GM19023 (cell line): ENCODE data around the gene SURF2.
"Not testable (repeated sequence)": the region's sequence is repeated elsewhere in the genome, so short reads cannot be mapped to it uniquely, and the experiment has no call there.

ENCODE experiments used
- ATAC-seq: cut with Tn5 transposase; IDR thresholded peaks from one replicate; pipeline ENCODE4 v1.9.1; 2021; ENCODE audit warnings: mild to moderate bottlenecking, moderate library complexity; ENCODE audit not compliant: unreplicated experiment

Gene SURF2

DNA sequence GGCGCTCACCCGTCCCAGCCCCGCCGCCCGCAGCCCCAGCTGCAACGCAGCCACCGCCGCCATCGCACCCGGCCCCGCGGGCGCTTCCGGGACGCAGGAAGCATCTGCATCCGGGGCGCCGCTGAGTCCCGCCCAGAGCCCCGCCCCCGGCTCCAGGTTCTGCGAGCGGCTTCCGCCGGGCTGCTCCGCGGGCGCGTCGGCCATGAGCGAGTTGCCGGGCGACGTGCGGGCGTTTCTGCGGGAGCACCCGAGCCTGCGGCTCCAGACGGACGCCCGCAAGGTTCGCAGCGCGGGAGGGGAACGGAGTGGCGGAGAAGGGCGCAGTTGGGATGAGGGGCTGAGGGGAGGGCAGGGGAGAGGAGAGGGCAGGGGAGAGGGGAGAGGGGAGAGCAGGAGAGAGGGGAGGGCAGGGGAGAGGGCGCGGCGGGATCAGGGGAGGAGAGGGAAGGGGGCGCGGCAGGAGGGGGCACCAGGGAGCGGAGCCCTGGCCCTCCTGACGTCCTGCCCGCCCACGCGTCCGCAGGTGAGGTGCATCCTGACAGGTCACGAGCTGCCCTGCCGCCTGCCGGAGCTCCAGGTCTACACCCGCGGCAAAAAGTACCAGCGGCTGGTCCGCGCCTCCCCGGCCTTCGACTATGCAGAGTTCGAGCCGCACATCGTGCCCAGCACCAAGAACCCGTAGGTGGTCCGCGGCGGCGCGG is at the start of gene SURF2, which contains the start of gene SURF1:
Gene SURF2 (plus strand): TSS at position 160 of the 701 bp plus-strand sequence. CDS start 43 bp downstream, at position 203.
Gene SURF1 (minus strand): TSS at position 97 of the 701 bp plus-strand sequence. CDS start 34 bp downstream, at position 63.
- peak; percentile 62 for ATAC-seq

DNA sequence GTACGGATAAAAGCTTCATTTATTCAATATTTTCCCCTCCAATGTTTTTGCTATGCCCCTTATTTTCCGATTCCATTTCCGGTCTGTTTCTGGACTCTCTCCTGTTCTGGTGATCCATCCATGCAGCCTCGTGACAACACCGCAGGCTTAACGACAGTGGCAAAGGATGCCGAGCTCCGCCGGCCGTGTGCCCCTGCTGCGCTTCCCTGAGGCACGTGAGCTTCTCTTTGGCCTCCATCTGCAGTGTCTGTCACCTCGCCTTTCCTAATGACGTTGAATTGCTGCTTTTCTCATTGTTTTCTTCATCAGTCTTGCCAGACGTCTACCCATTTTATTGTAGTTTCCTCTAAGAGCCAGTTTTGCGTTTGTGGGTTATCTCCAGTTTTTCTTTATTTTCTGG is 49.0 kb upstream of the SURF2 start:
- no peak for ATAC-seq

DNA sequence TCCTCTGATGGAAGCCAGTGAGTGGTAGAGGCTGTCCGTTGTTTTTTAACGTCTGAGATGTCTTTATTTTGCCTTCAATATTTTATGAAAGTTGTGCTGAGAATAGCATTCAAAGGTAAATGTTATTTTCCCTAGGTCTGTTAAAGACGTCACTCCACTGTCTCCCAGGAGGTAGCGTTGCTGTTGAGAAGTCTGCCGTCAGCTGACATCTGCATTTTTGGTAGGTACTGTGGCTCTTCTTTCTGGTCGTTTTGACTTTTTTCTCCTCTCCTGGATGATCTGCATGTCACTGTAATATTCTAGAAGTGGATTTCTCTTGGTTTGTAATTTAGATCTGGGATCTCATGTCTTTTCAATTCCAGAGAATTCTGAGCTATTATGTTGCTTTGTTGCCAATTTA is 46.7 kb upstream of the SURF2 start:
- ATAC-seq, result no peak

DNA sequence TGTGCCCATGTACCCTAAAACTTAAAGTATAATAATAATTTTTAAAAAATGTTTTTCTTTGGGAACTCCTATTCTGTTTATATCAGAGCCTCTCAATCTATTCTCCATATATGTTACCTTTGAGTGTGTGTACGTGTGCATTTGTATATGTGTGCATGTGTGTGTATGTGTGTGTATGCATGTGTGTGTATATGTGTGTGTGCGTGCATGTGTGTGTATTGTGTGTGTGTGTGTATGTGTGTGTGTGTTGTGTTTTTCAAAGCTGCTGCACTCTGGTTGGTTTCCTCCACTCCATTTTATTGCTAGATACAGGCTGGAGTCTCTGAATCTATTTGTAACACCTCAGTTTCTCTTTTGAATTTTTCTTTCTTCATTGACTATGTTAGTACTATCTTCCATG is 40.4 kb upstream of the SURF2 start:
- ATAC-seq, result no peak

DNA sequence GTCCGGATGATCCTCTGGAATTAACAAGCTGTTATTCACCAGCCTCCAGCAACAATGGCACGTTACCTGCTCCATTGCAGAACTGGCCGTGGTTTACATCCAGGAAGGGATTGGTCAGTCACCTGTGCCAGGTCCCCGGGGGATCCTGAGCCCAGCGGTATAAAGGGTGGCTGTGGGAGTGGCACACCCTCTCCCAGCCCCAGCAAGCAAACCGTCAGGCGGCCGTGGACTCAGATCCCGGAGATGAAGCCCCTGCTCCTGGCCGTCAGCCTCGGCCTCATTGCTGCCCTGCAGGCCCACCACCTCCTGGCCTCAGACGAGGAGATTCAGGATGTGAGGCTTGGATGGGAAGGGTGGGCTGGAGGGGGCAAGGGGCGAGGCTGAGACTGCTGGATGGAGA is 38.8 kb upstream of the SURF2 start:
- not testable (repeated sequence) for ATAC-seq

DNA sequence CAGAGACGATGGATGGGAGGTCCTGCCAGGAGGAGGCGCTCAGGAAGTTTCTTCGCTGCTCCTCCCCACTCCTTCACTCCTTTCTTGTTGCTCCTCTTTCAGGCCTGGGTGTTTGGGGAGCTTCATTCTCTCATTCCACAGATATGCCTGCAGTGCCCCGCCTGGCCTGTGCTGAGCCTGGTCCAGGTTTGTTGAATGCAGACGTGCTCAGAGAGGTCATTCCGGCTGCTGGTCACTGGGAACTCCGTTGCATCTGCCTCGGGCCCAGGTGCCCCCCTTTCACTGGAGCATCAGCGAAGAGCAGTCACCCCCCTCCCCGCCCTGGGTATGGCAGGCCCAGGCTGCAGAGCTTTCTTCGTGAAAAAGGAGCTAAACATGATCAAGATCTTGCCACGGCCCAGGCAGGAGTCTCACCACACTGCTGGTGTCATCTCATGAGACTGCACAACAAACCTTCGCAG is 35.9 kb upstream of the SURF2 start:
- ATAC-seq, result no peak

DNA sequence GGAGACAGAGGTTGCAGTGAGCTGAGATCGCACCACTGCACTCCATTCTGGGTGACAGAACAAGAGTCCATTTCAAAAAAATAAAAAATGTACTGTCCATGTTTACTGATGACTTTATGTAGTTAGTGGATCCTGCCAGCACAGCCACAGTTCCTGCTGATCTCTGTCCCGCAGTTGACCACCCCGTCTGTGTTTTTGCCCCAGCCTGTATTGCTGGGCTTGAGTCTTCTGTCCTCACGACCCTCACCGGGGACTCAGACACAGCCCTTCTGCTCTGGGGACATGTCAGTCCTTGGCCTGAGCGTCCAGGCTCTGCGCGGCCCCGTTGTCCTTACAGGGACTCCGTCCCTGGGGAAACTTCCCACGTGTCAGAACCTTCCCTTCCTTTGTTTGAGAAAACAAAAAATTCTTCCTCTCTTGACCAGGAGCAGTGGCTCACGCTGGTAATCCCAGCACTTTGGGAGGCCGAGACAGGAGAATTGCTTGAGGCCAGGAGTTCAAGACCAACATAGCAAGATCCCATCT is 34.9 kb upstream of the SURF2 start:
- no peak for ATAC-seq

DNA sequence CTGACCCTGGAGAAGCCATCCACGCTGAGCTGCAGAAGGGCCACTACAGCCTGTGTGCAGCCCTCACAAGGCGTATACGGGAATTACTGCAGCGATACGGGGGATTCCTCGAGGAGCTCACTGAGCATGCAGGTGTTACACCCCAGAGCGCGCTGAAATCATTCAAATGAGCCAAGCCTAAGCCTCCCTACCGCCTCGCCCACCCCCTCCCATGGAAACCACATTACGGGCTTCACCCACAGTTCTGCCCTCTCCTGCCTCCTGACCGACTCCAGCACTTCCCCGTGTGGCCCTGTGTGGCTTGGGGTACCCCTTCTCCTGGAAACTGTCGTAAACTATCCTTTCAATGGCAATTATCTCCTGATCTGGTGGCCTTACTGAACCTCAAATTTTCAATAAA is 33.6 kb upstream of the SURF2 start:
- no peak for ATAC-seq

DNA sequence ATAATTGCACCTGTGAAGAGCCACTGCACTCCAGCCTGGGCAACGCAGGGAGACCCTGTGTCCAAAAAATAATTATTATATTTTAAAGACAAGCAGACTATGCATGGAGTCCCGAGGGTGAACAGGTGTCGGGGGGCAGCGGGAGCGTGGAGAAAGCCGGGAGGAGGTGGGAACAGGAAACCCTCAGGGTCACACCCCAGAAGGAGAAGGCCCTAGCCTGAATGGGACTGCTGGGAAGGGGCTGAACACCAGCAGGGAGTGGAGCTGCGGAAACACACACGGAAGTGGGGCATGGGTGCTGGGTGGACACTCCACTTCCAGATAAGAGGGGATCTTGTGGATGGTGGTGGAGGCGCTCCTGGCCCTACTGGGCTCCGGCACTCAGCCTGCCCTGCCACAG is 33.1 kb upstream of the SURF2 start:
- ATAC-seq, result no peak

DNA sequence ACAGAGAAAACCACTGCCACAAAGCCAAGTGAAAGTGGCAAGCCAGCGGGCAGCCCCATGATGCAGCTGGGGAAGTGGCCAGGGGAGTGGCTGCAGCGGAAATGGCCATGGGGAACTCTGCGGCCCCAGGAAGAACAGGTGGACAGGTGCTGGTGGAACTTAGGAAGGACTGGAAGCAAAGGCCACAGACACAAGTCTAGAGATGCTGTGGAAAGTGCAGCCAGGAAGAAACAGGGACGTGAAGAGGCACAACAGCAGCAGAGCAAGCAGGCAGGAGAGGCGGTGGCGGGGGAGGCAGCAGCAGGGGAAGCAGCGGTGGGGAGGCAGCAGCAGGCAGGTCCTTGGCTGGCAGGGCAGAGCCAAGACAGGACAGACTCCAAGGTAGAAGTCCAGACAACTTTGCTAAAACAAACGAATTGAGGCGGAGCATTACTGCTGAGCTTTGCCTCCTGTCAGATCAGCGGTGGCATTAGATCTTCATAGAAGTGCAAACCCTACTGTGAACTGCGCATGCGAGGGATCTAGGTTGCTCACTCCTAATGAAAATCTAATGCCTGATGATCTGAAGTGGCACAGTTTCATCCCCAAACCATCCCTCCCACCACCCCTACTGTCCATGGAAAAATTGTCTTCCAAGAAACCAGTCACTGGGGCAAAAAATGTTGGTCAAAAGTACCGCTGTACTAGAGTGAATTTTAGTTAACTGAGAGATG is 32.2 kb upstream of the SURF2 start:
- no peak for ATAC-seq

DNA sequence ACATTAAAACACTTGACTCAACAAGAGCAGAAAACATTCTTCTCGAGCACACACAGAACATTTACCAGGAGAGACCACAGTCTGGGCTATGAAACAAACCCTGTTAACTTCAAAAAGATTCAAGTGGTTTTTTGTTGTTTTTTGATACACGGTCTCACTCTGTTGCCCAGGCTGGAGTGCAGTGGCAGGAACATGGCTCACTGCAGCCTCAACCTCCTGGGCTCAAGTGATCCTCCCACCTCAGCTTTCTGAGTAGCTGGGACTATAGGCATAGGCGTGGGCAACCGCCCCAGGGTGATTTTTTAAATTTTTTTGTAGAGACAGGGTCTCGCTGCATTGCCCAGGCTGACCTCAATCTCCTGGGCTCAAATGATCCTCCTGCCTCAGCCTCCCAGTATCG is 29.3 kb upstream of the SURF2 start:
- ATAC-seq, result not testable (repeated sequence)

DNA sequence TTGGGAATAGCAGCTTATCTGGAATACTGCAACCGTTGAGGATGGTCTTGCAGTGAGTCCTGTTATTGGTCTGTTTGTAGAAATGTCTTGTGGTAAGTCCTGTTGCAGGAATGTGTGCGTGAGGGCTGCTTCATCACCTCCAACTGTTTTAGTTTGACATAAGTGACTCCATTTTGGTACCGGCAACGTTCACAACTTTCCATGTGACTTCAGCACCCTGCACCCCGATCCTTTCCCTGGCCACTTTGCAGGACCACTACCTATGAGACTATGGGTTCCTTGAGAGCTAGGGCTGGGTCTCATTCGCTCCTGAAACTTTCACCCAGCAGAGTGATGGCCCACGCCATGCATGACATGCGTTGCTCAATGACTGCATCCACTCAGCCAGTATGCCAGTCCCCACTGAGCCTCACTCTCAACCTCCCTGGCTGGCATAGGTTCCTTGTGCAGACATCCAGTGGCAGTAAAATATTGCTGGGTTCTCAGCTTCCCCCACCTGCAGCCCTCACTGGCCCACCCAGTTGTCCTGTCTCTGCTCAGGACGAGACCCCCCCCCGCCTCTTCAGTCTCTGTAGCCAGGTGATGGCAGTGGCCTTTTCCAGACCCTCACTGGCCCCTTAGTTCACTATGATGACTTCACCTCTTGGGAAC is 28.4 kb upstream of the SURF2 start:
- ATAC-seq, result no peak

DNA sequence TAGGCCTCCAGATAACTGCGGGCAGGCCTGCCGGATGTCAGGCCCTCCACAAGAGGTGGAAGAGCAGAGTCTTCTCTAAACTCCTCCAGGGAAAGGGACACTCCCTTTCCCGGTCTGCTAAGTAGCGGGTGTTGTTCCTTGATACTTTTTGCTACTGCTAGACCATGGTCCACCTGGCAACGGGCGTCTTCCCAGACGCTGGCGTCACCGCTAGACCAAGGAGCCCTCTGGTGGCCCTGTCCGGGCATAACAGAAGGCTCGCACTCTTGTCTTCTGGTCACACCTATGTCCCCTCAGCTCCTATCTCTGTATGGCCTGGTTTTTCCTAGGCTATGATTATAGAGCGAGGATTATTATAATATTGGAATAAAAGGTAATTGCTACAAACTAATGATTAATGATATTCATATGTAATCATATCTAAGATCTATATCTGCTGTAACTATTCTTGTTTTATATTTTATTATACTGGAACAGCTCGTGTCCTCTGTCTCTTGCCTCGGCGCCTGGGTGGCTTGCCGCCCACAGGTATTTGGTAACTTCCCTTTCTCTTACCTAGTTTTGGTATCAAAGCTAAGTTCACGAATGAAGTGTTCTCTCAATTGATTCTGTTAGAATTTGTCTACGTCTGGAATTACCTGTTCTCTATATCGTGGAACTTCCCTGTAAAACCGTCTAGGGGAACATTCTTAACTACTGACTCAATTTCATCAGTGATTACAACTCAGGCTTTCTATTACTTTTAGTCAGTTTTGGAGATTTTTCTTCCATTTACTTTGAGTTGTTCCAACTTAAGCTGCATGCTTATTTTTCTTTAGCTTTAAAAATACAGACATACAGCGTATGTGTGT is 26.8 kb upstream of the SURF2 start:
- not testable (repeated sequence) for ATAC-seq

DNA sequence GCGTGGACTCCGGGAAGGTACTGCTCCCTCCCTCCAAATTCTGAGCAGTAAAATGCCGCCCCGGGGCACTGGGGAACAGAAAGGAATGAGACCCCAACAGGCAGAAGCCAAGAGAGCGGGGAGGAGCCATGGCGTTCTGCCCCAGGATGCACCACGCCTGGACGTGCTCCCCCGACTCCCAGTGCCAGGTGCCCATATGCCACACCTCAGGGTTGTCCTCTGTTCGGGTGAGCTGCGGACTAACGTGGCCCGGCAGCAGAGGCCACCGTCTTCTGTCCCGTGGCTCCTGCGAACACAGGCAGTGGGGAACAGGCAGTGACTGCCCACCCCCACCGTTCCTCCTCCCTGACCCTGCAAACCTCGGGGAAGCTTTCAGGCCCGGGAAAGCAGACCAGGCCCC is 25.1 kb upstream of the SURF2 start:
- ATAC-seq, result no peak

DNA sequence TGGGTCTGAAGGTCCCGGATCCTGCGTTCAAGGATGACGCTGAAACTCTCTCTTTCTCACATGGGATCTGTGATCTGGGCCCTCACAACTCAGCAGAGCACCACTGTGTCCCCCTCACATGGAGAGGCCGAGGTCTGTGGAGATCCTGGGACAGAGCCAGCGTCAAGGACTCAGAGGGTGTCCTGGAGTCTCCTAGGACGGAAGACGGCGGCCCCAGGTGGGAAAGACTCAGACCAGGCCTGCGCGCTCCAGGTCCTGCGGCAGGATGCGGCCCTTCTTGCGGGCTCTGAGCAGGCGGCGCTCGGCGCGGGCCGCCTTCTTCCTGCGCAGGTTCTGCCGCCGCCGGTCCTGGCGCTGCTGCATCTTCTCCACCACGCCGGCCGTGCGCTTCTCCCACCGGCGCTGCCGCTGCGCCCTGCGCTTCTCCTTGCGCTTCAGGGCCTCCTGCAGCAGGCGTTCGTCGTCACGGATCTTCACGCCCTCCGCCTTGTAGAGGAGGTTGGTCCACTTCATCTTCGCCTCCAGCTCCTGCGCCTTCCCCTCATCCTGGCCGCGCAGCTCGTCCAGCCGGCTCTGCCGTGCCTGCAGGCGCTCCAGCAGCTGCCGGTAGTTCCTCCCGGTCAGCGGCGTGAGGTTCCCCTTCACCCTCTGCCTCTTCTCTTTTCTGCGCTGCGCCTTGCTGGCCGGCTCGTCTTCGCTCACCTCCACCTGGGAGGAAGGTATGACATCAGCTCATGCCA is 24.5 kb upstream of the SURF2 start:
- no peak for ATAC-seq

DNA sequence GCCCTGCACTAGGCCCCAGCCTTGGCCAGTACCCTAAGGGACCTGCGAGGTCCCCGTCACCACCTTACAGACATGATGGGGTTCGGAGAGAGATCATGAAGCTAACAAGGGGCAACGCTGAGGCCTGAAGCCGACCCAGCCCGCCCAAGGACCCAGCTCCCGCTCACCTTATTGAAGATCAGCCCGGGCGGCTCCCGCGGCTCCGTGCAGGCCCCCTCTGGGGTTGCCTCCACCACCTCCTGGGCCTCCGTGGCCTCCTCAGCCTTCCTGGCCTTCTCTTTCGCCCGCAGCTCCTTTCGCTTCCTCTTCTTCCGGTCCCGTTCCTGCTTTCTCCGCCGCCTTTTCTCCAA is 24.0 kb upstream of the SURF2 start:
- no peak for ATAC-seq

DNA sequence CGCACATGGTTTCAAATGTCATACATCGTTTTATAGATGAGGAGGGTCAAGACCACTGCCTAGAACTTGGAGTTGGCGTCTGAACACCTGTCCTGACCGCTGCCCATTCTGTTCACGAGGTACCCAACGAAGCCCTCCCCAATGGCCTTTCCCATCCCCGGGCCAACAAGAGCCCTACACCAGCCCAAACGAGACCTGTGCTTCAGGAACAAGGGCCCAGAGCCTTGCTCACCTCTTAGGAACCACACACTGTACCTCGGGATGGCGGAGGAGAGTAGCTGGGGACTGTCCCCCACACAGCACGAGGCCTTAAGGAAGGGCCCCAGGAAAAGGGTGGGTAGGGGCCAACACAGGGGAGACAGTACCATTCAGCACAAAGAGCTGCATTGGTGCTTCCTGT is 23.3 kb upstream of the SURF2 start:
- ATAC-seq, result no peak

DNA sequence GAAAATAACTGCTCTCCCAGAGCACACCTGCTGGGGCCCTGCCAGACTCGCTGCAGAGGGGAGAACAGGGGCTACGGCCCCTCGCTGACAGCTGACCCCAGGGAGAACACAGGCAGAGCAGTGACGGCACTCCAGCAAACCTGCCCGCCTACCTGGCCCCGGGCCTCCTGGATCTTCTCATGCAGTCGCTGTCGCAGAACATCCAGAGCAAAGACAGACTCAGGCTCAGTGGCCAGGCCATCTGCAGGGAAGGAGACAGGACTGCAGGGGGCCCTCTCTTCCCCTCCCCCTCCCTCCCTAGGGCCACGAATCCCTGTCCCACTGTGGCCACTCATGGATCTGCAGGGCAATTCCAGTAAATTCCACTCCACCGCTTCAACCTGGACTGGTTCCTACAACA is 22.8 kb upstream of the SURF2 start:
- no peak for ATAC-seq

DNA sequence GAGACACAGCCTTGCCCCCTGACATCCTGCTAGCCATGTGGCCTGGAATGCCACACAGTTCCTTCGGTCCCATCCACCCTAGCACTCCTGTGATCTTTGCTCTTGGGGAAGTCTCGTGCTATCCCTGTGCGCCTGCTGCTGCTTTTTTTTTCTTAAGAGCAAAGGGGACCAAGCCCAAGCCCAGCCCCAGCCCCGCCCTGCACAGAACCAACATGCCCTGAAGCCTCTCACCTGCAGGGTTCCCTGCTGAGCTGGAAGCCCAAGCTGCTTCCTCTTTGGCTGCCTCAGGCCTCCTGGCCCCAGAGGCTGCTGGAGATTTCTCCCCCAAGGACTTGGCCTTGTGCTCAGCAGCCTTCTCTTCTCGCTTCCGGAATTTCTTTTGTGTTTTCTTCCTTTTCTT is 22.2 kb upstream of the SURF2 start:
- ATAC-seq, result no peak

DNA sequence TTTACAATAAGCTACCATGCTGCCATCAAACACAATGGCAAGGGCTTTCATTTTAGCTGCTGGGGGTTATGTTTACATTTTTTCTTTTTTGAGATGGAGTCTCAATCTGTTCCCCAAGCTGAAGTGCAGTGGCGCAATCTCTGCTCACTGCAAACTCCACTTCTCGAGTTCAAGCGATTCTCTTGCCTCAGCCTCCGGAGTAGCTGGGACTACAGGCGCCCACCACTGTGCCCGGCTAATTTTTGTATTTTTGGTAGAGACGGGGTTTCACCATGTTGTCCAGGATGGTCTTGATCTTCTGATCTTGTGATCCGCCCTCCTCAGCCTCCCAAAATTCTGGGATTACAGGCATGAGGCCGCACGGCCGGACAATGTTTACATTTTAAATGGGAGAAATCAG is 21.5 kb upstream of the SURF2 start:
- ATAC-seq, result not testable (repeated sequence)
